Subcutaneous adipose tissue (tissue), 4 donors: Measurements from ENCODE around the gene OR8A1. TPM values are rescaled to one million over a fixed set of nuclear protein-coding genes. Genes with fewer than 3 reads are reported as not detected.

Experiments
- total RNA-seq, 4 donors: library from RNA; depleted of rRNA; stranded (reverse); fragments of >200 nt; gene quantifications; one replicate each; pipeline ENCODE4 v1.1.0, GENCODE V29; 2016
- TF ChIP-seq, protein P1 (sequence below): fragments of 450-650 bp; IDR thresholded peaks from one replicate; pipeline ENCODE4 v1.5.1; 2016; ENCODE audit warnings: low read depth, mild to moderate bottlenecking, control low read depth, antibody characterized with exemption, moderate library complexity

Gene OR8A1
- total RNA-seq, 4 donors from 2014 or later, result not detected

DNA sequence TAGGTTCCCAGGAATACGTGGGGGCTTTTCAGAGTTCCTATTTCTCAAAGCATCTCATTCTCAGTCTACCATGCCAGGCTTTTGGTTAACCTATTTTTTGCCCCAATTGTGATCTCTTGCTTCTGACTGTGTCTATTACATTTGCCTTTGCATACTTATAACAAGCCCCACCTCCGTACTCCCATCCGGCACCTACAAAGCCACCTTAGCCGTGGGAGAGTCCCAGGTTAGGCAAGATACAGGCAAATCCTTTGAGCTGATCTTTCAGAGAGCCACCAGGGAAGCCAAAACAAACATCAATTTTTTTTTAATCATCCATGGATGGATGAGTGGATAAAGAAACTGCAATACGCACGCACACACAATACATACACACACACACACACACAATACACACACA lies 22.8 kb downstream of the OR8A1 start:
- TF ChIP-seq, protein P1, sequence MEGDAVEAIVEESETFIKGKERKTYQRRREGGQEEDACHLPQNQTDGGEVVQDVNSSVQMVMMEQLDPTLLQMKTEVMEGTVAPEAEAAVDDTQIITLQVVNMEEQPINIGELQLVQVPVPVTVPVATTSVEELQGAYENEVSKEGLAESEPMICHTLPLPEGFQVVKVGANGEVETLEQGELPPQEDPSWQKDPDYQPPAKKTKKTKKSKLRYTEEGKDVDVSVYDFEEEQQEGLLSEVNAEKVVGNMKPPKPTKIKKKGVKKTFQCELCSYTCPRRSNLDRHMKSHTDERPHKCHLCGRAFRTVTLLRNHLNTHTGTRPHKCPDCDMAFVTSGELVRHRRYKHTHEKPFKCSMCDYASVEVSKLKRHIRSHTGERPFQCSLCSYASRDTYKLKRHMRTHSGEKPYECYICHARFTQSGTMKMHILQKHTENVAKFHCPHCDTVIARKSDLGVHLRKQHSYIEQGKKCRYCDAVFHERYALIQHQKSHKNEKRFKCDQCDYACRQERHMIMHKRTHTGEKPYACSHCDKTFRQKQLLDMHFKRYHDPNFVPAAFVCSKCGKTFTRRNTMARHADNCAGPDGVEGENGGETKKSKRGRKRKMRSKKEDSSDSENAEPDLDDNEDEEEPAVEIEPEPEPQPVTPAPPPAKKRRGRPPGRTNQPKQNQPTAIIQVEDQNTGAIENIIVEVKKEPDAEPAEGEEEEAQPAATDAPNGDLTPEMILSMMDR, result no peak

DNA sequence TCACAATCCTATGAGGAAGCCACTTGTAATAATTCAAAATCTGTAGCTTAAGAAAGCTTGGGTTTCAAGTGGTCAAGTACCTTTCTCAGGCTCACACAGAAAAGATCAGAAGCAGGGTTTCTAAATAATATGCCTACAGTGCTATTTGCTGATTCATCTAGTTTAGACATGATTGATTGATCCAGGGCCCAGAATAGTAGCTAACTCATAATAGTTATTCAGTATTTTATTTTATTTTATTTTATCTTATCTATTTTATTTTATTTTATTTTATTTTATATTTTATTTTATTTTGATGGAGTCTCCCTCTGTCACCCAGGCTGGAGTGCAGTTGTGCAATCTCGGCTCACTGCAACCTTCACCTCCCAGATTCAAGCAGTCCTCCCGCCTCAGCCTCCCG lies 25.5 kb downstream of the OR8A1 start:
- TF ChIP-seq, protein P1, result no peak

DNA sequence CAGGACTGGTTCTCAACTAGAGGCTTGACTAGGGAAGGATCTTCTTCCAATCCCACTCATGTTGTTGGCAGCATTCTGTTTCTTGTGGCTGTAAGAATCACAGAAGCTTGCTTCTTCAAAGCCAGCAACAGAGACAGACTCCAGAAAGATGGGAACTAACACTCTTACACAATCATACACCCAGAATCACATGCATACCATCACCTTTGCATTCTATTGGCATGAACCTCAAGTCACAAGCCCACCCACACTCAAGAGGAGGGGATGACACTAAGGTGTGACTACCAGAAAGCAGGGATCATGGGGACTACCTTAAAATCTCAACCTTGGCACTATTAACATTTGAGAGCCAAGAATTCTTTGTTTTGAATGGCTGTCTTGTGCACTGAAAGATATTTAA lies 27.8 kb downstream of the OR8A1 start:
- TF ChIP-seq, protein P1, result no peak

DNA sequence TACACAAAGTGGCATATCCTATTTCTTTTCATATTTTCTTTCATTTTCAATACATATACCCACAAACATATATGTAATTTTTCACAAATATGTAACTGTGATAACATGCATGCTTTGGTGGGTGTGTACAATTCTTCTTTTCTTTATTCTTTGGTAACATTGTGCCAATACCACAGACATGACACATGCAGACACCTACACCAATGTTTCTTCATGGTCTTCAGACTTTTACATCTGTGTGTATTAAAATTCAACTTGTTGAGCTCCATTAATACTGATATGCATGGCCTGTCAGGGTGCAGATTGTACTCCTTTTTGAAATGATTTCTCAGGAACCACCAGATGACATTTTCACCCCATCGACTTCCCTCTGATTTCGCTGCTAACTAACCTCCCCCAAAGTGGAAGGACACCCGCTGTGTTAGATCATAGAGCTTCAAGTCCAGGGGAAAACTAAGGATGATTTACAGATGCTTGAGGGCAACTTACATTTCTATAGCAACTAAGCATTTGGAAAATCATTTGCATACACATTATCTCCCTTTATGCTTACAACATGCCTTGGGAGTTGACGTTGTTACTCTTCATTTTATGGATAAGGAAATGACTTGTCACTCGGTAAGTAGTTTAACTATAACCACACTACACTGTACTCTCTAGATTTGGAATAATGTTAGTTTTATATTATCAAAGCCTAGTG lies 31.0 kb downstream of the OR8A1 start:
- TF ChIP-seq, protein P1, result no peak

DNA sequence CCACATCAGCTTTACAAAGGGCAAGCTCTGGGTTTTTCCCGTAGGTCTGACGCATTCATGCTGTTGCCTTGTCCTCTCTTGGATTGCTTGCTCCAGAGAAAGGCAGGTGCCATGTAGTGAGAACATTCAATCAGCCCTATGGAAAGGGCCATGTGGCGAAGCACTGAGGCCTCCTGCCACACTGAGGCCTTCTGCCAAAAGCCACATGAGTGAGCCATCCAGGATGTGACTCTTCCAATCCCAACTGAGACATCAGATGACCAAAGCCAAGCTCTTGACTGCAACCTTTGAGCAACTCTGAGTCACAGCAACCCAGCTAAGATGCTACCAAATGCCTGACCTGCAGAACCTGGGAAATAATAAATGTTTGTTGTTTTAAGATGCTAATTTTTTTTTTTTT lies 32.4 kb downstream of the OR8A1 start:
- TF ChIP-seq, protein P1, result no peak

DNA sequence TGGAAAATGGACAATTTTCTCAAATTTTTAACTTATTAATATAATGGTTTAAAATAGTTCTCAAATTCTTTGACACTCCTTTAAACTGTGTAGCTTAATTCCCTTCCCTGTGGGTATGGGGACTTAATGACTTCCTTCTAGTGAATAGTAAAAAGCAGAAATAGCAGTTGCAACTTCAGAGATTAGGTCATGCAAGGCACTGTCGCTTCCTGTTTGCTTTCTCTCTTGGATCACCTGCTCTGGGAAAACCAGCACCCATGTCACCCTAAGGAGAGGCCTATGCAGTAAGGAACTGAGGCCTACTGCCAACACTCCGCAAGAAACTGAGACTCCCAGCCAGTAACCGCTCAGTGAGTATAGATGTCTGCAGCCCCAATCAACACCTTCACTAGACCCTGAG lies 35.9 kb downstream of the OR8A1 start:
- TF ChIP-seq, protein P1, result no peak

DNA sequence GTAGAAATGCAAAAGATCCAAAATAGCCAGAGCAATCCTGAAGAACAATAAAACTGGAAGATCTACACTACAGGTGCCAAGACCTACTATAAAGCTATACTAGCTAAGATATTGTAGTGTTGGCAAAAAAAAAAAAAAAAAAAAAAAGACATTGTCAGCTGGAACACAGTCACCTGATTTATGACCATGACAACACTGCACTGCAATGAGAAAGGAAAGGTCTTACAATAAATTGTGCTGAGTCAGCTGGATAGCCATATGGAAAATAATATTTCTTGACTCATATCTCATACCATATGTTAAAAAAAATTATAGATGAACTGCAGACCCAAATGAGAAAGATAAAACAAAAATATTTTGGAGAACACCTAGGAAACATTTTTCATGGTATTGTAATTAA lies 38.4 kb downstream of the OR8A1 start:
- TF ChIP-seq, protein P1, result no peak
